HL-60 (cell line): ENCODE data around the gene NARS2.

Source experiments
- DNase-seq, 2 experiments: peaks; one replicate each; pipeline ENCODE4 v3.0.0-alpha.2; 2010 to 2020; ENCODE audit warnings: low read depth in 1 of 2, low spot score in 1 of 2
- H3K27ac ChIP-seq: fragments of 250-450 bp; sonication (Bioruptor Pico); replicated peaks from 2 replicates; pipeline ENCODE4 v1.5.1; 2020; ENCODE audit warnings: mild to moderate bottlenecking, moderate library complexity
- H3K27me3 ChIP-seq: fragments of 250-450 bp; sonication (Bioruptor Pico); 2 replicates; pipeline ENCODE4 v1.5.1; 2021; ENCODE audit warnings: mild to moderate bottlenecking, moderate library complexity; ENCODE audit not compliant: insufficient read depth, poor library complexity, severe bottlenecking
- H3K4me3 ChIP-seq: replicated peaks from 2 replicates; pipeline ENCODE4 v1.5.1; 2011; ENCODE audit warnings: mild to moderate bottlenecking, control low read depth, low read length; ENCODE audit not compliant: insufficient read depth
- GABPA ChIP-seq: IDR thresholded peaks from 2 replicates; pipeline ENCODE4 v1.6.1; 2012; ENCODE audit warnings: low read depth
- POLR2AphosphoS5 ChIP-seq: IDR thresholded peaks from 2 replicates; pipeline ENCODE4 v1.6.1; 2012; ENCODE audit warnings: low read depth
- SPI1 ChIP-seq: IDR thresholded peaks from 2 replicates; pipeline ENCODE4 v1.6.1; 2012; ENCODE audit warnings: low read depth, mild to moderate bottlenecking, borderline replicate concordance
- TF ChIP-seq, protein P1 (sequence below): IDR thresholded peaks from one replicate; pipeline ENCODE4 v1.5.1; 2011; ENCODE audit warnings: low read length, control low read depth, inconsistent platforms; ENCODE audit not compliant: insufficient read depth
- TF ChIP-seq, protein P2 (sequence below): IDR thresholded peaks from 2 replicates; pipeline ENCODE4 v1.6.1; 2012; ENCODE audit warnings: low read depth; ENCODE audit not compliant: insufficient replicate concordance

Gene NARS2

DNA sequence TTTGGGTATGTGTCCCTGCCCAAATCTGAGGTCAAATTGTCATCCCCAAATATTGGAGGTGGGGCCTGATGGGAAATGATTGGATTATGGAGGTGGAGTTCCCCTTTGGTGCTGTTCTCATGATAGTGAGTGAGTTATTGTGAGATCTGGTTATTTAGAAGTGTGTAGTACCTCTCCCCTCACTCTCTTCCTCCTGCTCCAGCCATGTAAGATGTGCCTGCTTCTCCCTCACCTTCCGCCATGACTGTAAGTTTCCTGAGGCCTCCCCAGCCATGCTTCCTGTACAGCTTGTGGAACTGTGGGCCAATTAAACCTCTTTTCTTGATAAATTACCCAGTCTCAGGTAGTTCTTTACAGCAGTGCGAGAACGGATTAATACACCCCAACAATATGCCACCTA, 166.0 kb downstream of the NARS2 start:
- DNase-seq = no peak
- Histone ChIP-seq H3K27me3 (no peaks in the 10 kb centered on the region), H3K27ac (no peak overlapping the region)

DNA sequence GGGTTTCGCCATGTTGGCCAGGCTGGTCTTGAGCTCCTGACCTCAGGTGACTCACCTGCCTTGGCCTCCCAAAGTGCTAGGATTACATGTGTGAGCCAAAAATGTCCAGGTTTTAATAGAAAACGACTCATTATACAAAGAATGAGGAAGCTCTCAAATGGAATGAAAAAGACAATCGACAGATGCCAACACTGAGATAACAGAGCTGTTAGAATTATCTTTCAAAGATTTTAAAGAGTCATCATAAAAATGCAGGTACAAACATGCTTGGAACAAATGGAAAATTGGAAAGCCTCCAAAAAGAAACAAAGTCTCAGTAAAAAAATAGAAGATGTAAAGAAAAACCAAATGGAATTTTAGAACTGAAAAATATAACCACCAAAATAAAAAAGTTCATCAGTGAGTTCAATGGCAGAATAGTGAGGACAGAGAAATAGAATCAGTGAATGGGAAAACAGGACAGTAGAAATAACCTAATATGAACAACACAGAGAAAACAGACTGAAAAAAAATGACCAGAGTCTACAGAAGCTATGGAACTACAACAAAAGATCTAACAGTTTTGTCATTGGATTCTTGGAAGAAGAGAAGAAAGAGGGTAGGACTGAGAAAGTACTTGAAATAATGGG, 168.0 kb downstream of the NARS2 start:
- TF ChIP-seq POLR2AphosphoS5 (no peak), GABPA (no peak), SPI1 (no peak)
- TF ChIP-seq, protein P1, sequence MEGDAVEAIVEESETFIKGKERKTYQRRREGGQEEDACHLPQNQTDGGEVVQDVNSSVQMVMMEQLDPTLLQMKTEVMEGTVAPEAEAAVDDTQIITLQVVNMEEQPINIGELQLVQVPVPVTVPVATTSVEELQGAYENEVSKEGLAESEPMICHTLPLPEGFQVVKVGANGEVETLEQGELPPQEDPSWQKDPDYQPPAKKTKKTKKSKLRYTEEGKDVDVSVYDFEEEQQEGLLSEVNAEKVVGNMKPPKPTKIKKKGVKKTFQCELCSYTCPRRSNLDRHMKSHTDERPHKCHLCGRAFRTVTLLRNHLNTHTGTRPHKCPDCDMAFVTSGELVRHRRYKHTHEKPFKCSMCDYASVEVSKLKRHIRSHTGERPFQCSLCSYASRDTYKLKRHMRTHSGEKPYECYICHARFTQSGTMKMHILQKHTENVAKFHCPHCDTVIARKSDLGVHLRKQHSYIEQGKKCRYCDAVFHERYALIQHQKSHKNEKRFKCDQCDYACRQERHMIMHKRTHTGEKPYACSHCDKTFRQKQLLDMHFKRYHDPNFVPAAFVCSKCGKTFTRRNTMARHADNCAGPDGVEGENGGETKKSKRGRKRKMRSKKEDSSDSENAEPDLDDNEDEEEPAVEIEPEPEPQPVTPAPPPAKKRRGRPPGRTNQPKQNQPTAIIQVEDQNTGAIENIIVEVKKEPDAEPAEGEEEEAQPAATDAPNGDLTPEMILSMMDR = no peak
- TF ChIP-seq, protein P2, sequence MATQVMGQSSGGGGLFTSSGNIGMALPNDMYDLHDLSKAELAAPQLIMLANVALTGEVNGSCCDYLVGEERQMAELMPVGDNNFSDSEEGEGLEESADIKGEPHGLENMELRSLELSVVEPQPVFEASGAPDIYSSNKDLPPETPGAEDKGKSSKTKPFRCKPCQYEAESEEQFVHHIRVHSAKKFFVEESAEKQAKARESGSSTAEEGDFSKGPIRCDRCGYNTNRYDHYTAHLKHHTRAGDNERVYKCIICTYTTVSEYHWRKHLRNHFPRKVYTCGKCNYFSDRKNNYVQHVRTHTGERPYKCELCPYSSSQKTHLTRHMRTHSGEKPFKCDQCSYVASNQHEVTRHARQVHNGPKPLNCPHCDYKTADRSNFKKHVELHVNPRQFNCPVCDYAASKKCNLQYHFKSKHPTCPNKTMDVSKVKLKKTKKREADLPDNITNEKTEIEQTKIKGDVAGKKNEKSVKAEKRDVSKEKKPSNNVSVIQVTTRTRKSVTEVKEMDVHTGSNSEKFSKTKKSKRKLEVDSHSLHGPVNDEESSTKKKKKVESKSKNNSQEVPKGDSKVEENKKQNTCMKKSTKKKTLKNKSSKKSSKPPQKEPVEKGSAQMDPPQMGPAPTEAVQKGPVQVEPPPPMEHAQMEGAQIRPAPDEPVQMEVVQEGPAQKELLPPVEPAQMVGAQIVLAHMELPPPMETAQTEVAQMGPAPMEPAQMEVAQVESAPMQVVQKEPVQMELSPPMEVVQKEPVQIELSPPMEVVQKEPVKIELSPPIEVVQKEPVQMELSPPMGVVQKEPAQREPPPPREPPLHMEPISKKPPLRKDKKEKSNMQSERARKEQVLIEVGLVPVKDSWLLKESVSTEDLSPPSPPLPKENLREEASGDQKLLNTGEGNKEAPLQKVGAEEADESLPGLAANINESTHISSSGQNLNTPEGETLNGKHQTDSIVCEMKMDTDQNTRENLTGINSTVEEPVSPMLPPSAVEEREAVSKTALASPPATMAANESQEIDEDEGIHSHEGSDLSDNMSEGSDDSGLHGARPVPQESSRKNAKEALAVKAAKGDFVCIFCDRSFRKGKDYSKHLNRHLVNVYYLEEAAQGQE = no peak
- no peak for DNase-seq

More for the DNA sequence above, 166.0 kb downstream of the NARS2 start:
- no peak overlapping the region for H3K4me3 ChIP-seq
- TF ChIP-seq, protein P1 = no peak
- TF ChIP-seq GABPA (no peak), POLR2AphosphoS5 (no peak), SPI1 (no peak)
- TF ChIP-seq, protein P2 = no peak

DNA sequence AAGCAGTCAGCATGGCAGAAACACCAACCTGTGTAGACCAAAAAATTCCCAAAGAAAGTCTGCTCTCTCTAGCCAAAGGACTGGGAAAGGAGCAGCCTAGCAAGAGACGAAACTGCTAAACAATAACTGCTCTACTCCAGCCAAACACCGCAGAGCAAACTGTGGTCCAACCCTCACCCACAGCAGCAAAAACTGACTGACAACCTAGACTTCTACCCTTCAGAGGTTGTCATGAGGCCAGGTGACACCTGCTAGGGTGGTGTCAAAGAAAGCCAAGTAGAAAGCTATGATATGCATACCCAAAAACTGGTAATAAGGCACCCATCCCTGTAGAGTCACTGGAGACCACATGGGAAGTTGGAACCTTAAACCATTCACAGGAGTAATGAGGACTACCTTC, 168.9 kb downstream of the NARS2 start:
- no peak for DNase-seq
- TF ChIP-seq SPI1 (no peak), POLR2AphosphoS5 (no peak), GABPA (no peak)
- TF ChIP-seq, protein P2 = no peak
- TF ChIP-seq, protein P1 = no peak
- Histone ChIP-seq H3K4me3 (no peak overlapping the region), H3K27me3 (no peaks in the 10 kb centered on the region), H3K27ac (no peak overlapping the region)

More for the DNA sequence above, 168.0 kb downstream of the NARS2 start:
- H3K27ac ChIP-seq = no peak overlapping the region
- no peaks in the 10 kb centered on the region for H3K27me3 ChIP-seq
- no peak overlapping the region for H3K4me3 ChIP-seq
